OCI-LY3 (cell line): ENCODE data around the gene OR2J1.

Experiments used
- H2AFZ ChIP-seq: fragments of 200-600, 300-600 bp; shearing (Covaris generic); 2 replicates; pipeline ENCODE4 v1.6.0; 2014; ENCODE audit warnings: antibody characterized with exemption, low read depth, low read length
- H3K27ac ChIP-seq: fragments of 200-600, 300-600 bp; sonication (generic); 2 replicates; pipeline ENCODE4 v1.5.1; 2014; ENCODE audit warnings: mild to moderate bottlenecking, low read length, moderate library complexity, mixed read lengths
- H3K27me3 ChIP-seq: fragments of 200-600, 300-600 bp; sonication (generic); 2 replicates; pipeline ENCODE4 v1.6.1; 2014; ENCODE audit warnings: low read depth, low read length, mixed read lengths
- H3K36me3 ChIP-seq: fragments of 200-600, 300-600 bp; sonication (generic); replicated peaks from 2 replicates; pipeline ENCODE3; 2014; ENCODE audit warnings: low read depth, low read length, mixed read lengths
- H3K4me1 ChIP-seq: fragments of 300-600, 200-600 bp; sonication (generic); 2 replicates; pipeline ENCODE4 v1.6.1; 2014; ENCODE audit warnings: low read length, mixed read lengths
- H3K4me2 ChIP-seq: fragments of 200-600, 300-600 bp; sonication (generic); 2 replicates; pipeline ENCODE4 v1.6.1; 2014; ENCODE audit warnings: low read length, mixed read lengths
- H3K4me3 ChIP-seq: fragments of 300-600, 200-600 bp; sonication (generic); 2 replicates; pipeline ENCODE4 v1.5.1; 2014; ENCODE audit warnings: antibody characterized with exemption, mild to moderate bottlenecking, low read length, moderate library complexity
- H3K79me2 ChIP-seq: fragments of 300-600, 200-600 bp; shearing (Covaris generic); 2 replicates; pipeline ENCODE4 v1.6.1; 2014; ENCODE audit warnings: mild to moderate bottlenecking, low read length, mixed read lengths
- H3K9ac ChIP-seq: fragments of 300-600, 200-600 bp; shearing (Covaris generic); 2 replicates; pipeline ENCODE4 v1.6.0; 2014; ENCODE audit warnings: mild to moderate bottlenecking, low read length, moderate library complexity
- H3K9me3 ChIP-seq: fragments of 200-600, 300-600 bp; shearing (Covaris generic); 2 replicates; pipeline ENCODE4 v1.6.1; 2014; ENCODE audit warnings: low read length, mixed read lengths; ENCODE audit not compliant: insufficient read depth
- H4K20me1 ChIP-seq: fragments of 200-600, 300-600 bp; sonication (generic); 2 replicates; pipeline ENCODE4 v1.6.1; 2016; ENCODE audit warnings: low read length, mixed read lengths; ENCODE audit not compliant: insufficient read depth
- EZH2phosphoT487 ChIP-seq: fragments of 200-600 bp; shearing (Covaris generic); IDR thresholded peaks from 2 replicates; pipeline ENCODE4 v1.6.1; 2018; ENCODE audit warnings: antibody characterized with exemption, mixed run types, low read depth
- TF ChIP-seq, protein P1 (sequence below): fragments of 200-600, 300-600 bp; sonication (generic); IDR thresholded peaks from 2 replicates; pipeline ENCODE4 v1.5.1; 2014; ENCODE audit warnings: antibody characterized with exemption, low read length, low read depth

Gene OR2J1

DNA sequence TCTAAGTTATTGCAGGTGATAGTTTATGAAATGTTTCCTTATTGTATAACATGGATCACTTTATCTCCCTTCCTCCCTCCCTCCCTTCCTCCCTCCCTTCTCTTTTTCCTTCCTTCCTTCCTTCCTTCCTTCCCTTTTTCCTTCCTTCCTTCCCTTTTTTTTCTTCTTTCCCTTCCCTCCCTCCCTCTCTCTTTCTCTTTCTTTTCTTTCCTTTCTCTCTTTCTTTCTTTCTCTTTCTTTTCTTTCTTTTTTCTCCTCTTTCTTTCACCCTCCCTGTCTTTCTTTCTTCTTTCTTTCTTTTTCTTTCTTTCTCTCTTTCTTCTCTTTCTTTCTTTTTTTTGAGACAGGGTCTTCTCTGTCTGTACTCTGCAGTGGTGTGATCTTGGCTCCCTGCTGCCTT lies 18.0 kb upstream of the OR2J1 start:
- H3K36me3 ChIP-seq: no peaks in the 10 kb centered on the region
- H3K4me1 ChIP-seq: no peaks in the 10 kb centered on the region
- H3K27ac ChIP-seq: no peak overlapping the region
- TF ChIP-seq EZH2phosphoT487: no peak
- TF ChIP-seq, protein P1, sequence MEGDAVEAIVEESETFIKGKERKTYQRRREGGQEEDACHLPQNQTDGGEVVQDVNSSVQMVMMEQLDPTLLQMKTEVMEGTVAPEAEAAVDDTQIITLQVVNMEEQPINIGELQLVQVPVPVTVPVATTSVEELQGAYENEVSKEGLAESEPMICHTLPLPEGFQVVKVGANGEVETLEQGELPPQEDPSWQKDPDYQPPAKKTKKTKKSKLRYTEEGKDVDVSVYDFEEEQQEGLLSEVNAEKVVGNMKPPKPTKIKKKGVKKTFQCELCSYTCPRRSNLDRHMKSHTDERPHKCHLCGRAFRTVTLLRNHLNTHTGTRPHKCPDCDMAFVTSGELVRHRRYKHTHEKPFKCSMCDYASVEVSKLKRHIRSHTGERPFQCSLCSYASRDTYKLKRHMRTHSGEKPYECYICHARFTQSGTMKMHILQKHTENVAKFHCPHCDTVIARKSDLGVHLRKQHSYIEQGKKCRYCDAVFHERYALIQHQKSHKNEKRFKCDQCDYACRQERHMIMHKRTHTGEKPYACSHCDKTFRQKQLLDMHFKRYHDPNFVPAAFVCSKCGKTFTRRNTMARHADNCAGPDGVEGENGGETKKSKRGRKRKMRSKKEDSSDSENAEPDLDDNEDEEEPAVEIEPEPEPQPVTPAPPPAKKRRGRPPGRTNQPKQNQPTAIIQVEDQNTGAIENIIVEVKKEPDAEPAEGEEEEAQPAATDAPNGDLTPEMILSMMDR: no peak
- no peaks in the 10 kb centered on the region for H3K27me3 ChIP-seq
- H3K9me3 ChIP-seq: no peaks in the 10 kb centered on the region
- H3K4me3 ChIP-seq: no peak overlapping the region
- no peak overlapping the region for H2AFZ ChIP-seq
- H3K4me2 ChIP-seq: no peak overlapping the region
- no peaks in the 10 kb centered on the region for H4K20me1 ChIP-seq
- no peak overlapping the region for H3K9ac ChIP-seq
- no peaks in the 10 kb centered on the region for H3K79me2 ChIP-seq

- H3K4me2 ChIP-seq: no peak overlapping the region
- H3K9me3 ChIP-seq: no peaks in the 10 kb centered on the region
- no peaks in the 10 kb centered on the region for H3K27me3 ChIP-seq
- H2AFZ ChIP-seq: no peak overlapping the region
- no peaks in the 10 kb centered on the region for H4K20me1 ChIP-seq
- H3K27ac ChIP-seq: no peak overlapping the region
- no peak for TF ChIP-seq EZH2phosphoT487
- TF ChIP-seq, protein P1: no peak
- no peaks in the 10 kb centered on the region for H3K4me1 ChIP-seq
- no peak overlapping the region for H3K4me3 ChIP-seq
- H3K79me2 ChIP-seq: no peaks in the 10 kb centered on the region
- H3K9ac ChIP-seq: no peak overlapping the region
- H3K36me3 ChIP-seq: no peaks in the 10 kb centered on the region
Observed at GRCh38 chr6:29082457-29082856, 16.8 kb upstream of the OR2J1 start.

- TF ChIP-seq, protein P1: no peak
- TF ChIP-seq EZH2phosphoT487: no peak
- H3K4me3 ChIP-seq: no peak within 1 kb of the TSS
- no peak within 1 kb of the TSS for H2AFZ ChIP-seq
- no peaks in the 10 kb centered on the region for H3K79me2 ChIP-seq
- H3K36me3 ChIP-seq: no peaks in the 10 kb centered on the region
- H3K9me3 ChIP-seq: no peaks in the 10 kb centered on the region
- H3K27me3 ChIP-seq: no peaks in the 10 kb centered on the region
- no peaks in the 10 kb centered on the region for H4K20me1 ChIP-seq
- H3K4me2 ChIP-seq: no peak within 1 kb of the TSS
- no peak within 1 kb of the TSS for H3K9ac ChIP-seq
- H3K4me1 ChIP-seq: no peaks in the 10 kb centered on the region
- no peak within 1 kb of the TSS for H3K27ac ChIP-seq
Observed at GRCh38 chr6:29087213-29087612, 12.1 kb upstream of the OR2J1 start, which contains the start of gene OR2B3. TSS of gene OR2B3 (minus strand) at chr6:29087313. CDS start at chr6:29087248, 65 bp downstream.

- Histone ChIP-seq H3K27ac (no peak overlapping the region), H3K36me3 (no peaks in the 10 kb centered on the region), H4K20me1 (no peaks in the 10 kb centered on the region), H3K4me3 (no peak overlapping the region), H3K4me1 (no peaks in the 10 kb centered on the region), H2AFZ (no peak overlapping the region), H3K4me2 (no peak overlapping the region), H3K9me3 (no peaks in the 10 kb centered on the region), H3K27me3 (no peaks in the 10 kb centered on the region), H3K9ac (no peak overlapping the region), H3K79me2 (no peaks in the 10 kb centered on the region)
- TF ChIP-seq, protein P1: no peak
- no peak for TF ChIP-seq EZH2phosphoT487
Observed at GRCh38 chr6:29092957-29093356, 6.3 kb upstream of the OR2J1 start.
